ENCODE measurements around the gene ADGRV1. TPM values are rescaled to one million over a fixed set of nuclear protein-coding genes. Genes with fewer than 3 reads are reported as not detected.
A peak's percentile ranks its signal among the peaks of the same experiment; 100 is the strongest.

ADGRV1 gene
- total and polyA plus RNA-seq, 4 donors = 0.36 to 0.64 (median 0.50) TPM

GRCh38 chr5:91123901-91124300 is 565.3 kb downstream of the ADGRV1 start:
- Histone ChIP-seq H3K4me1 (ENCODE audit: control insufficient read depth in 1 of 2, insufficient read depth in 2 of 2, low read length in 2 of 2) (peaks cover 8 to 17% of the 10 kb centered on the region in 2 donors), H3K27me3 (ENCODE audit: control insufficient read depth in 1 of 2, insufficient read depth in 2 of 2, low read length in 1 of 2) (no peaks in the 10 kb centered on the region), H3K36me3 (ENCODE audit: control insufficient read depth in 1 of 2, insufficient read depth in 2 of 2, low read length in 1 of 2) (no peaks in the 10 kb centered on the region), H3K4me3 (ENCODE audit: low read length in 2 of 2) (no peak overlapping the region), H3K9me3 (ENCODE audit: control insufficient read depth, low read length) (no peaks in the 10 kb centered on the region), H3K27ac (ENCODE audit: low read depth in 1 of 2, low read length in 2 of 2) (no peak overlapping the region)
- ATAC-seq (ENCODE audit: low FRiP score) (no peak), DNase-seq (no peak)
- intact Hi-C loops (cut with DNase I) = no loop called here
- WGBS, 2 donors = 37 to 47% methylated on average over 4 of the region's 4 CpGs

DNA sequence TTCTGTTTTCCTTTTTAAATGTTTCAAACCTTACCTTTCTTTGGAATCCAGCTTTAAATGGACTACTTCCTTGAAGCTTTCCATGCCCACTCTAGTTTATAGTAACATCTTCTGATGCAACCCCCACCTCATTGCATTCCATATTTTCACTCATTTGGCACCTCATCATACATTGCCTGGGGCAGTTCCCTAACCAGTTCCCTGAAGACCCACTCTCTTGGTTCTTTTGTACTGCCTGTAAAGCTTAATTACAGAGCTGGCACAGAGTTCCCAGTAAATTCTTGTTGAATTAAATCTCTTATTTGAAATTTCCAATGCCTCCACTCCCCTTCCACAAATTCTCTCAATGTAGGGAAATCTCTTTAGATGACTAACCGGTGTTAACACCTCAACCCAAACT is 567.3 kb downstream of the ADGRV1 start:
- intact Hi-C loops (cut with DNase I) = loop anchor here in 1 of 2 donors (1.0 to 2.0 kb wide), 2 partner anchors 25 to 257 kb away; partner anchors contain the start of gene ARRDC3
- no peaks in the 10 kb centered on the region for H3K36me3 ChIP-seq (ENCODE audit: control insufficient read depth in 1 of 2, insufficient read depth in 2 of 2, low read length in 1 of 2)
- no peak overlapping the region for H3K4me3 ChIP-seq (ENCODE audit: low read length in 2 of 2)
- peaks cover 8 to 15% of the 10 kb centered on the region in 2 donors for H3K4me1 ChIP-seq (ENCODE audit: control insufficient read depth in 1 of 2, insufficient read depth in 2 of 2, low read length in 2 of 2)
- peak overlapping the region in 1 of 2 donors; percentile 43 for H3K27ac ChIP-seq (ENCODE audit: low read depth in 1 of 2, low read length in 2 of 2)
- WGBS, 2 donors = 38 to 43% methylated on average over 1 of the region's 1 CpG
- H3K27me3 ChIP-seq (ENCODE audit: control insufficient read depth in 1 of 2, insufficient read depth in 2 of 2, low read length in 1 of 2) = no peaks in the 10 kb centered on the region
- H3K9me3 ChIP-seq (ENCODE audit: control insufficient read depth, low read length) = no peaks in the 10 kb centered on the region
- DNase-seq (no peak), ATAC-seq (ENCODE audit: low FRiP score) (no peak)

- peaks cover 8 to 15% of the 10 kb centered on the region in 2 donors for H3K4me1 ChIP-seq (ENCODE audit: control insufficient read depth in 1 of 2, insufficient read depth in 2 of 2, low read length in 2 of 2)
- DNase-seq = peak in 1 of 2 donors; percentile 53
- H3K27ac ChIP-seq (ENCODE audit: low read depth in 1 of 2, low read length in 2 of 2) = peak overlapping the region; percentile 43 to 95
- intact Hi-C loops (cut with DNase I) = loop anchor here in 1 of 2 donors (1.0 to 2.0 kb wide), 2 partner anchors 24 to 257 kb away; partner anchors contain the start of gene ARRDC3
- H3K27me3 ChIP-seq (ENCODE audit: control insufficient read depth in 1 of 2, insufficient read depth in 2 of 2, low read length in 1 of 2) = no peaks in the 10 kb centered on the region
- WGBS, 2 donors = 3 to 6% methylated on average over 1 of the region's 1 CpG
- H3K4me3 ChIP-seq (ENCODE audit: low read length in 2 of 2) = no peak overlapping the region
- peak; percentile 68 for ATAC-seq (ENCODE audit: low FRiP score)
- no peaks in the 10 kb centered on the region for H3K9me3 ChIP-seq (ENCODE audit: control insufficient read depth, low read length)
- H3K36me3 ChIP-seq (ENCODE audit: control insufficient read depth in 1 of 2, insufficient read depth in 2 of 2, low read length in 1 of 2) = no peaks in the 10 kb centered on the region
Measured at GRCh38 chr5:91126448-91126847, 567.9 kb downstream of the ADGRV1 start.

- peak overlapping the region; percentile 82 to 95 for H3K27ac ChIP-seq (ENCODE audit: low read depth in 1 of 2, low read length in 2 of 2)
Measured at GRCh38 chr5:91126888-91127287, 568.3 kb downstream of the ADGRV1 start.

GRCh38 chr5:91127456-91128081 is 569.0 kb downstream of the ADGRV1 start:
- intact Hi-C loops (cut with DNase I) = loop anchor here in 1 of 2 donors (2.0 kb wide), 1 partner anchor 23 kb away; no protein-coding TSS in a partner anchor
- no peak overlapping the region for H3K4me3 ChIP-seq (ENCODE audit: low read length in 2 of 2)
- peaks cover 8 to 15% of the 10 kb centered on the region in 2 donors for H3K4me1 ChIP-seq (ENCODE audit: control insufficient read depth in 1 of 2, insufficient read depth in 2 of 2, low read length in 2 of 2)
- H3K9me3 ChIP-seq (ENCODE audit: control insufficient read depth, low read length) = no peaks in the 10 kb centered on the region
- no peaks in the 10 kb centered on the region for H3K27me3 ChIP-seq (ENCODE audit: control insufficient read depth in 1 of 2, insufficient read depth in 2 of 2, low read length in 1 of 2)
- no peak for DNase-seq
- no peak for ATAC-seq (ENCODE audit: low FRiP score)
- H3K27ac ChIP-seq (ENCODE audit: low read depth in 1 of 2, low read length in 2 of 2) = peak overlapping the region; percentile 82 to 95
- WGBS, 2 donors = 0 to 5% methylated on average over 1 of the region's 1 CpG
- H3K36me3 ChIP-seq (ENCODE audit: control insufficient read depth in 1 of 2, insufficient read depth in 2 of 2, low read length in 1 of 2) = no peaks in the 10 kb centered on the region

More at GRCh38 chr5:91126888-91127287, 568.3 kb downstream of the ADGRV1 start:
- no peak overlapping the region for H3K4me3 ChIP-seq (ENCODE audit: low read length in 2 of 2)
- no peaks in the 10 kb centered on the region for H3K36me3 ChIP-seq (ENCODE audit: control insufficient read depth in 1 of 2, insufficient read depth in 2 of 2, low read length in 1 of 2)
- no peaks in the 10 kb centered on the region for H3K9me3 ChIP-seq (ENCODE audit: control insufficient read depth, low read length)
- intact Hi-C loops (cut with DNase I) = loop anchor here in 1 of 2 donors (1.0 to 2.0 kb wide), 2 partner anchors 24 to 256 kb away; partner anchors contain the start of gene ARRDC3
- H3K4me1 ChIP-seq (ENCODE audit: control insufficient read depth in 1 of 2, insufficient read depth in 2 of 2, low read length in 2 of 2) = peaks cover 8 to 15% of the 10 kb centered on the region in 2 donors
- no peak for DNase-seq
- peak; percentile 30 for ATAC-seq (ENCODE audit: low FRiP score)
- H3K27me3 ChIP-seq (ENCODE audit: control insufficient read depth in 1 of 2, insufficient read depth in 2 of 2, low read length in 1 of 2) = no peaks in the 10 kb centered on the region
- WGBS, 2 donors = 64 to 66% methylated on average over 2 of the region's 2 CpGs

GRCh38 chr5:91128604-91129003 is 570.0 kb downstream of the ADGRV1 start:
- ATAC-seq (ENCODE audit: low FRiP score) = no peak
- DNase-seq = no peak
- peak overlapping the region; percentile 54 to 70 for H3K27ac ChIP-seq (ENCODE audit: low read depth in 1 of 2, low read length in 2 of 2)
- no peaks in the 10 kb centered on the region for H3K9me3 ChIP-seq (ENCODE audit: control insufficient read depth, low read length)
- 87 to 92% methylated on average over 1 of the region's 1 CpG for WGBS, 2 donors
- H3K4me3 ChIP-seq (ENCODE audit: low read length in 2 of 2) = no peak overlapping the region
- H3K27me3 ChIP-seq (ENCODE audit: control insufficient read depth in 1 of 2, insufficient read depth in 2 of 2, low read length in 1 of 2) = no peaks in the 10 kb centered on the region
- intact Hi-C loops (cut with DNase I) = no loop called here
- H3K36me3 ChIP-seq (ENCODE audit: control insufficient read depth in 1 of 2, insufficient read depth in 2 of 2, low read length in 1 of 2) = no peaks in the 10 kb centered on the region
- peaks cover 7 to 15% of the 10 kb centered on the region in 2 donors for H3K4me1 ChIP-seq (ENCODE audit: control insufficient read depth in 1 of 2, insufficient read depth in 2 of 2, low read length in 2 of 2)

- DNase-seq = no peak
- ATAC-seq (ENCODE audit: low FRiP score) = no peak
- no peak overlapping the region for H3K4me3 ChIP-seq (ENCODE audit: low read length in 2 of 2)
- 75 to 87% methylated on average over 1 of the region's 1 CpG for whole genome bisulfite sequencing, 2 donors
- intact Hi-C loops (cut with DNase I) = no loop called here
- no peaks in the 10 kb centered on the region for H3K9me3 ChIP-seq (ENCODE audit: control insufficient read depth, low read length)
- H3K27me3 ChIP-seq (ENCODE audit: control insufficient read depth in 1 of 2, insufficient read depth in 2 of 2, low read length in 1 of 2) = no peaks in the 10 kb centered on the region
- peaks cover 7 to 15% of the 10 kb centered on the region in 2 donors for H3K4me1 ChIP-seq (ENCODE audit: control insufficient read depth in 1 of 2, insufficient read depth in 2 of 2, low read length in 2 of 2)
- no peak overlapping the region for H3K27ac ChIP-seq (ENCODE audit: low read depth in 1 of 2, low read length in 2 of 2)
- H3K36me3 ChIP-seq (ENCODE audit: control insufficient read depth in 1 of 2, insufficient read depth in 2 of 2, low read length in 1 of 2) = no peaks in the 10 kb centered on the region
Measured at GRCh38 chr5:91129748-91130147, 571.2 kb downstream of the ADGRV1 start.

DNA sequence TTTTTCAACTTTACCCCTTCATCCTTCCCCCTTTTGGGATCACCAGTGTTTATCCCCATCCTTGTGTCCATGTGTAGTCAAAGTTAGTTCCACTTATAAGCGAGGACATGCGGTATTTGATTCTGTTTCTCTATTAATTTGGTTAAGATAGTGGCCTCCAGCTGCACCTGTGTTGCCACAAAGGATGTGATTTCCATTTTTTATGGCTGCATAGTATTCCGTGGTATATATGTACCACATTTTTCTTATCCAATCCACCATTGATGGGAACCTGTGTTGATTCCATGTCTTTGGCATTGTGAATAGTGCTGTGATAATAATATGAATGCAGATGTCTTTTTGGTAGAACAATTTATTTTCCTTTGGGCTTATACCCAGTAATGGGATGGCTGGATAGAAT is 572.2 kb downstream of the ADGRV1 start:
- ATAC-seq (ENCODE audit: low FRiP score) (no peak), DNase-seq (no peak)
- intact Hi-C loops (cut with DNase I) = no loop called here
- Histone ChIP-seq H3K27me3 (ENCODE audit: control insufficient read depth in 1 of 2, insufficient read depth in 2 of 2, low read length in 1 of 2) (no peaks in the 10 kb centered on the region), H3K9me3 (ENCODE audit: control insufficient read depth, low read length) (no peaks in the 10 kb centered on the region), H3K4me1 (ENCODE audit: control insufficient read depth in 1 of 2, insufficient read depth in 2 of 2, low read length in 2 of 2) (peaks cover 7 to 15% of the 10 kb centered on the region in 2 donors), H3K4me3 (ENCODE audit: low read length in 2 of 2) (no peak overlapping the region), H3K27ac (ENCODE audit: low read depth in 1 of 2, low read length in 2 of 2) (no peak overlapping the region), H3K36me3 (ENCODE audit: control insufficient read depth in 1 of 2, insufficient read depth in 2 of 2, low read length in 1 of 2) (no peaks in the 10 kb centered on the region)
- WGBS, 2 donors = 98 to 99% methylated on average over 3 of the region's 3 CpGs

DNA sequence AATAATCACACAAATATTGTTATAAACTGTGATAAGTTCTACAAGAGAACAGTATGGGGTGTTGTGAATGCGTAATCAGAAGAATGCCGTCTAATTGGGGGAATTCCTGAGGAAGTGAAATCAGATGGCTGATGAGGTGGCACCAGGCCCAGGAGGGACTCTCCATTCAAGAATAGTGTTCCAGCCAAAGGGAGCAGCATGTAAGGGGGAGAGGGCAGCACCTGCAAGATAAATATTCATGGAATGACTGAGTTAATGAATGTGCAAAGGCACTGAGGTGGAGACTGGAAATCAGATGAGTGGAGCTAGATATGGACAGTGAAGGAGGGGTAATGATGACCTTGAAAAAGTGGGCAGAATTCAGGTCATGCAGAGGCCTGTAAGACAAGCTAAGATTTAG is 574.0 kb downstream of the ADGRV1 start:
- Histone ChIP-seq H3K4me1 (ENCODE audit: control insufficient read depth in 1 of 2, insufficient read depth in 2 of 2, low read length in 2 of 2) (peaks cover 2 to 7% of the 10 kb centered on the region in 2 donors), H3K27ac (ENCODE audit: low read depth in 1 of 2, low read length in 2 of 2) (no peak overlapping the region), H3K4me3 (ENCODE audit: low read length in 2 of 2) (no peak overlapping the region), H3K27me3 (ENCODE audit: control insufficient read depth in 1 of 2, insufficient read depth in 2 of 2, low read length in 1 of 2) (no peaks in the 10 kb centered on the region), H3K9me3 (ENCODE audit: control insufficient read depth, low read length) (no peaks in the 10 kb centered on the region), H3K36me3 (ENCODE audit: control insufficient read depth in 1 of 2, insufficient read depth in 2 of 2, low read length in 1 of 2) (no peaks in the 10 kb centered on the region)
- intact Hi-C loops (cut with DNase I) = no loop called here
- no peak for ATAC-seq (ENCODE audit: low FRiP score)
- WGBS, 2 donors = 82 to 93% methylated on average over 2 of the region's 2 CpGs
- DNase-seq = no peak

Measured in aorta (tissue), 5 donors.